HG03108 (cell line): ENCODE data around the gene SHROOM3.
"Not testable (repeated sequence)": the region's sequence is repeated elsewhere in the genome, so short reads cannot be mapped to it uniquely, and the experiment has no call there.

Experiments
- ATAC-seq: cut with Tn5 transposase; IDR thresholded peaks from one replicate; pipeline ENCODE4 v1.9.1; 2021; ENCODE audit warnings: moderate library complexity; ENCODE audit not compliant: unreplicated experiment

The SHROOM3 gene

DNA sequence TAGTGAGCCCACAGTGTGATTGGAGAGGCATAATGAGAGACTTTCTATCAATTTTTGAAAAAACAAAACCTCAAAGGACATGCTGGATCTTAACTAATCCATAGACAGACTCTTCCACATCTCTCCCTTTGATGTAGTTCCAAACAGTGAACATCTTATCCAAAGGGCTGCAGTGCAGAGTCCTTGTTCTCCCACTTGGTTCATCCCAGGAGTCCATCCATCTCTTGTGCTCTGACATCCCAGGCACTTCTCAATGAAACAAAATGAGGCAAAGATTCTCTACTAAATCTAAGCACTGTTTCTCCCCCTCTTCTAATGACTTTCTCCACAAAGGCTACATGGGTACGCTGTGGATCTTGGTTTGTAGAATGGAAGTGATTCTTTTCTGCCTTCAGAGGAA lies 8.3 kb downstream of the SHROOM3 start:
- ATAC-seq, result no peak

DNA sequence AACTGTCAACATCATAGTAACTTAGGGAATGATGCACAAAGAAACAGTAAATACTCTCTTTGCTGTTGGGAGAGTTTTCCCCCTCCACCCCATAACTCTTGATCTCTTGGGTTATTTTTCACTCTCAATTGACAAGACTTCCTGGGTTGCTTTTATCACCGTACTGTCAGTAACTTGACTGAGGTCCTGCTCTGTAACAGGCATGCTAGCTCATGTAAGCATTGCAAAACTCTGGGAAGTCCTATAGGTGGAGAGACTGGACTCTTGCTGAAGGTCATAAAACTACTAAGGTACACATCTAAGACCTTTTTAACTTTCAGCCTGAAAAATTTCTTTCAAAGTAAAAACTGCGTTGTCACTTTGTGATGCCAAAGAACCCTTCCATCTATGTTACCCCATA lies 10.9 kb downstream of the SHROOM3 start:
- ATAC-seq, result no peak

DNA sequence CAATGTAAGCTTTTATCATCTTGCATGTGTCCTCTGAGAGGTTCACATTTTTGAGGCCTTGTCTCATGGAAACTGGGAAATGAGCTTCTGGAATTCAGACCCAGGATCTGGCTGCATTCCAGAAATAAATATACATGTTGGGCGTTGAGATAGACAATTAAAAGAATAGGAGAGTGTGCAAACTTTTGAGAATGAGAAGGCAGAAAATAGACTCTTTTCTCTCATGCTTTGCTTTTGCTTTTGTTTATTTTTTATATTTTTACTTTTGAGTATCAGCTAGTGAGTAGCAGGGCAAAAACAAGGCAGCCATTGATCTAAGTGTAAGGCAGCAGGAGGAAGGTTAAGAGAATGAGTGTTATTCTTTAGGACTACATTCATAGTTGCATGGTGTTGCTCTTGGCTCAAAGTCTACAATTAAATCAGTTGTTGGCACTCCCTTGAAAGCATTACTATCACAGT lies 12.4 kb downstream of the SHROOM3 start:
- ATAC-seq, result no peak

DNA sequence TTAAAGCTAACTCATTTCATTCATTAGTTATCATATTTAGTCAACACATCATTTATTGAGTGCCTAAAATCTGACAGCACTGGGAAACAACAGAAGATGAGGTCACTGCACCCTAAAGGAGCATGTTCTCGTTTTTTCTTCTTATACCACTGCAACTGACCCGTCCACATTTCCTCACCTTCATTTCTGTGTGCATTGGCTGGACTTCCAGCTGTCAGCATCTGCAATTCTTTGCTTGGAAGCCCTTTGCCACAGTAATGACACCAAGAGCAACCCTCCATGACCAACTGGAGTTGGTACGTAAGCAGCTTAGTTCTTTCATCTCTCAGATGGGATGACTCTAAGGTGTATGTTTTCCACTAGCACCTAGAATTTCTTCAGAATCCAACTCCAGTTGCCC lies 13.2 kb downstream of the SHROOM3 start:
- no peak for ATAC-seq

DNA sequence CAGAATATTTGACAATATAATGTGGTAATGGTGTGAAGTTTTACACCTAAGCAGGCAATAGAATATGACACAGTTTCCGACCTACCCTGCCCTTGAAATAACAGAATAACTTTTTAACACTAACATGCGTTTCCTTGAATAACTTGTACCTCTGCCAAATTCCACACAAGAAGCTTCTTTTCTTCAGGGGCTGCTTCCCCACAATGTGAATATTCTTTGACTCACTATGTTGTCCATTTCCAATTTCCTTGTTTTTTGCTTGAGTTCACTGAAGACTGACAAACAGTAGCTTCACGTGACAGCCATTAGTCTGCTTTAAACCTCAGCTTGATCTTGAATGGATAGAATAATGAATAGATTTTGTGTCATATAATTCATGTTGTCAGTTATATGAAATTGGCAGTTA lies 14.3 kb downstream of the SHROOM3 start:
- no peak for ATAC-seq

DNA sequence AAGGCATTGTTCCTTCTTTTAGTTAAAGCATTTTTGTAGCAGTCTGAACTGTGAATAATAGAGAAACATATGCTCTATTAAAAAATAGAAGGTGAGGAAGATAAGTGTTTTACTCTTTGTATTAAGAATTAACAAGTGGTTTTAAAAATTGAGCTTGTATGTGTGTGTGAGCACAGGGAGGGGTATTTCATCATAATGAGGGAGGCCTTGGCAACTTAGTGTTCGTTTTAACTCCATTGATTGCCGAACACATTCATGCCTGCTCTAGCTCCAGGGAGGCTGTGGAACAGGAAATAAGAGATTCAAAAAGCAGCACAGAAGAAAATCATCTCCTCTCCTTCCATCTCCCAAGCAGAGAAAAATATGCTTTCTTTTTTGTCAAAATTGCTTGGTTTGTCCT lies 14.8 kb downstream of the SHROOM3 start:
- ATAC-seq, result no peak

DNA sequence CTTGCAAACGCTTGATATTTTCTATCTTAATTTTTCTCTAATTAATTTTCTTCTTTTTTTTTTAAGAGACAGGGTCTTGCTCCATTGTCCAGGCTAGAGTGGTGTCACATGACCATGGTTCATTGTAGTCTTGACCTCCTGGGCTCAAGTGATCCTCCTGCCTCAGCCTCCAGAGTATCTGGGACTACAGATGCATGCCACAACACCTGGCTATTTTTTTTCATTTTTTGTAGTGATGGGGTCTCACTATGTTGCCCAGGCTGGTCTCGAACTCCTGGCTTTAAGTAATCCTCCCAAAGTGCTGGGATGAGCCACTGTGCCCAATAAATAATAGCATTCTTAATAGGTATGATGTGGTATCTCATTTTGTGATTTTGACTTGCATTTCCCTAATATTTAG lies 18.2 kb downstream of the SHROOM3 start:
- no peak for ATAC-seq

DNA sequence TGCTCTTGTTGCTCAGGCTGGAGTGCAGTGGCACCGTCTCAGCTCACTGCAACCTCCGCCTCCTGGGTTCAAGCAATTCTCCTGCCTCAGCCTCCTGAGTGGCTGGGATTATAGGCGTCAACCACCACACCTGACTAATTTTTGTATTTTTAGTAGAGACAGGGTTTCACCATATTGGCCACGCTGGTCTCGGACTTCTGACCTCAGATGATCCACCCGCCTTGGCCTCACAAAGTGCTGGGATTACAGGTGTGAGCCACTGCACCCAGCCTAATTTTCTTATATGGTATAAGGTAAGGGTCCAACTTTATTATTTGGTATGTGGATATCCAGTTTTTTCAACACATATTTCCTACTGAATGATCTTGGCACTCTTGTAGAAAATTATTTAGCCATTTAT lies 19.0 kb downstream of the SHROOM3 start:
- ATAC-seq, result not testable (repeated sequence)

DNA sequence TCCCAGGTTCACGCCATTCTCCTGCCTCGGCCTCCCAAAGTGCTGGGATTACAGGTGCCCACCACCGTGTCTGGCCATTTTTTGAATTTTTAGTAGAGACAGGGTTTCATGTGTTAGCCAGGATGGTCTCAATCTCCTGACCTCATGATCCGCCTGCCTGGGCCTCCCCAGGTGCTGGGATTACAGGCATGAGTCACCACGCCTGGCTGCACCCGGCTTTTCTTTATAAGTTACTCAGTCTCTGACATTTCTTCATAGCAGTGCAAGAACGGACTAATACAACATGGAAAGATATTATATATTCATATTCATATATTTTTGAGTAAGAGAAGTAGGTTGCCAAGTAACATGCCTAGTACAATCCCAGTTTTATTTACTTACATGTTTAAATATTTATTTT lies 22.9 kb downstream of the SHROOM3 start:
- ATAC-seq, result no peak

DNA sequence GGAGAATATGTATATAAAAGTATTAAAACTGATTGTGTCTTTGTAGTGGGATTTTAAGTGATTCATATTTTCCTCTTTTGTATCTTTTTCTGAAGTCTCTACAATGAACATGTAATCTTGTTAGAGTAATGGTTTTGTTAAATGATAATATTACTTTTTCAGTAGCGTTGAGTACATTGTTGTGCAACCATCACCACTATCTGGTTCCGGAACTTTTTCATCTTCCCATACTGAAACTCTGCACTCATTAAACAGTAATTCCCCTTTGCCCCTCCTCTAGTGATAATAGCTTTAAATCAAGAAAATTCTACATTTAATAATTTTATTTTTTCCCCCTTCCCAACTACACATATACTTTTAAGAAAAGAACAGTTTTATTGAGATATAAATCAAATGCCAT lies 23.3 kb downstream of the SHROOM3 start:
- no peak for ATAC-seq

DNA sequence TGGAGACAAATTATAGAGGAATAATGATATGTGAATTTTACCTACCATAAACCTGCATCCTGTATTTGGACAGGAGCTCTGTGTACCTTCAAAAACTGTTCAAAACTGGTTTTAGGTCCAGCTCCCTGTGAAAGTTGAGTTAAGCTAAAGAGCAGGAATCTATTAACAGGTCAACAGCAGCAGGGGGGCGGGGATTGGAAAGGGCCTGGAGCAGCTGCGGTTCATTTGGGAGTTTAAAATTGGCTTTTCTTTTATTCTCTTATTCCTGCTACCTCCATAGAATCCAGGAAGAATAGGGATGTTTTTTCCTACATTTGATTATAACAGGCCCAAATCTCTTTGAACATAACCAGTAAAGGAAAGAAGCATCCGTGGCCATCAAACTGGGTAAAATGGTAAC lies 23.8 kb downstream of the SHROOM3 start:
- no peak for ATAC-seq

DNA sequence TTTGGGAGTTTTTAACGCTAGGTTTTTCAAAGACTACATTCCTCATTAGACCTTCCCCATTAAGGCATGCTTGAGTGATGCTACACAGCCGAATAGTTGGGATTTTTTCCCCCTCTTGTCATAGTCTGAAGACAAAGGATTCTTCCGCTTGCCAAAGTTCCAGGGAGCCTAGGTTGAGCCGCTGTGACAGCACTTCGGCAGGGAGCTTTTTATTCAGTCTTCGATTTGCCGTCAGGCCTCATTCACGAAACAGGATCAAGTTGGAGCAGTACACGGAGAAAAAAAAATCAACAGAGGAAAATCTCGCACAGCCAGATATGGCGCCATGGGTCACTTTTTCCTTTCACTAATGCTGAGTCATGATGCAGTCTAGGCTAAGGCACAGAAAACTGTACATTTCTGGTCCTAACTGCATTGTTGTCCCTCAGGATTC lies 24.3 kb downstream of the SHROOM3 start:
- ATAC-seq, result no peak

DNA sequence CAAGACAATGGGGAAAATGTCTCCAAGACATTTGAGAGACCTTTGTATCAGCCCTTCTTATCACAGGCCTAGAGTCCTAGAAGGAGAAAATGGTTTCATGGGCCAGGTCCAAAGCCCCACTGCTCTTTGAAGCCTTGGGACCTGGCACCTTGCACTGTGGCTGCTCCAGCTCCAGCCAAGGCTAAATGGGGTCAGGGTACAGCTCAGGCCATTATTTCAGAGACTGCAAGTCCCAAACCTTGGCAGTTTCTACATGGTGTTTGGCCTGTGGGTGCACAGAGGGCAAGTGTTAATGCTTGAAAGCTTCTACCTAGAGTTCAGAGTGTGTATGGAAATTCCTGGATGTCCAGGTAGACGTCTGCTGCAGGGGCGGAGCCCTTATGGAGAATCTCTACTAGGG lies 28.5 kb downstream of the SHROOM3 start:
- no peak for ATAC-seq

DNA sequence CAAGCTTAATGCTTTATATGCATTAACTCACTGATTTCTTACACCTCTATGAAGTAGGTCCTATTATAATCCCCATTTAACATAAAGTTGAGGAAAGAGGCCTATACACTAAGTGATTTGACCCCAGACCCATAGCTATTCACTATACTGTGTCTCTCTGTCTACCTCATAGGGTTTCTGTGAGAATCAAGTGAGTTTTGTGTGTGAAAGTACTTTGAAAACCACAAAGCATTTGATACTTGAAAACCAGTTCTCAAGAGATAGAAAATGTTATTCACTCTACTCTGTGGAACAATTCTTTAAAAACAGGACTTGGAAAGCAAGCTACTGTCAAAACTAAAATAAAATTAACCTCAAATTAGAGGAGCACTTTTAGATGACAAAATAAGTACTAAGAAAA lies 35.0 kb downstream of the SHROOM3 start:
- ATAC-seq, result no peak

DNA sequence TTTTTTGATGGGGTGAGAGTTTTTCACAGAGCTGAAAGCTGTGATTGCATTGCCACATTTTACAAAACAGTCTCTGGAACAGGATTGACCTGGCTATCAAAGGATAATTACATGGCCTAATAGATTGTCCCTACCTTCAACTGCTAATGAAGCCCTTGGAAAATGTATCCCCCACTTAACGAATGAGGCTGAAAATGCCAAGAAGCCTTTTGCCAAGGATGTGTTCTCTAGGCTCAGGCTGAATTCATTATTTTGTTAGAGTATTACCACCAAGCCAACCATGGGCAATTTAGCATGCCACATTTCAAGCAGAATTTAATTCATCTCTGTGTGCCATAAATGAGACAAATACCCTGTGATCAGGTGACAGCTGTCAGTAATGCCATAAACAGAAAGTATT lies 35.5 kb downstream of the SHROOM3 start:
- ATAC-seq, result no peak

DNA sequence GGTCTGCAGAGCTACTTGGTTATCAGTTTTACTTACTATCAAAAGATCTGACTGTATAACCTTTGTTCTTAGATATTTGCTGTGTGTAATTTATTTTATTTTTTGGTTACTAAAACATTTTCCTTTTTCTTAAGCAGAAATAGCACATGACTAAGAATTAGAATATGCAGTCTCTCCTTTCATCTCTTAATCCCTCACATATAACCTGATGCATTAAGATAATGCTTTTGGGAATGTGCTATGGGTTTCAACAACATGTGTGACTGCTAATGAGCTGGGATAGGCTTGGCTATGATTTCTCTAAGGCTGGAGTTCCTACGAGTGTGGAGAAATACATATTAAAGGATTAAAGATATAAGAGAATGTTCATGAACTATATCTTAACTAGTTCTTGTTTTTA lies 41.5 kb downstream of the SHROOM3 start:
- ATAC-seq, result no peak

DNA sequence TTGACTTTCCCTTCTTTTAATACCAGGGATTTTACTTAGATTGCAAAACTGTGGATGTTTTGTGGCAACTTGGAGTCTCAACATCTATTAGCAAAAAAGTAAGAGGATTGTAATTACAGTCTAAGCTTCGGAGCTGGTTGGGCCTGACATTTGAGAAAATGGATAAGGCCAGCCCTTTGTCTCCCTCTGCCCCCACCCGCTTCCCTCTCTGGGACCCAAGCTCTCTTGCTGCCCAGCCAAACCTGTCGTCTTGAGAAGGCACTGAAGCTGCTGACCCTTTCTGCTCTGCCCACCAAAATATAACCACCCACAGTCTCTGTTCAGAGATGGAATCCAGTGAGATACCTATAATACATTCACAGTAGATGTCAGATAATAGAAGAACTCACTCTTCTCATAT lies 49.6 kb downstream of the SHROOM3 start:
- no peak for ATAC-seq

DNA sequence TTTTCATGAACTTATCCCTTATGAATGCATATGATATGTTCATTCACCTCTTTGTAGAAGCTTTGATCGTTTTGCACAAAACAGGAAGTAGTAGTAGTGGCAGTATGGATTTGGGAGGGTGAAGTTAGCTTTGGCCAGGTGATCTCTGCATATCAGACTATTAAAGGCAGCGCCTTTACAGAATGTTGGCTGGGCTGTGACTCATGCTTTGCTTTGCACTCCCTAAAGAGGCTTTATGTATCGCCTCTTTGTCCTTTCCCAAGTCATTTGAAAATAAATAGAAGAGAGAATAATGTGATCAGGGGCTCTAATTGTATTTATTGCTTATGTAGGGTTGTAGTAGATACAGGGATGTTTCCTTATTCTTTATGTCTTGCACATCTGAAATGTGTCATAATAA lies 50.4 kb downstream of the SHROOM3 start:
- ATAC-seq, result no peak

DNA sequence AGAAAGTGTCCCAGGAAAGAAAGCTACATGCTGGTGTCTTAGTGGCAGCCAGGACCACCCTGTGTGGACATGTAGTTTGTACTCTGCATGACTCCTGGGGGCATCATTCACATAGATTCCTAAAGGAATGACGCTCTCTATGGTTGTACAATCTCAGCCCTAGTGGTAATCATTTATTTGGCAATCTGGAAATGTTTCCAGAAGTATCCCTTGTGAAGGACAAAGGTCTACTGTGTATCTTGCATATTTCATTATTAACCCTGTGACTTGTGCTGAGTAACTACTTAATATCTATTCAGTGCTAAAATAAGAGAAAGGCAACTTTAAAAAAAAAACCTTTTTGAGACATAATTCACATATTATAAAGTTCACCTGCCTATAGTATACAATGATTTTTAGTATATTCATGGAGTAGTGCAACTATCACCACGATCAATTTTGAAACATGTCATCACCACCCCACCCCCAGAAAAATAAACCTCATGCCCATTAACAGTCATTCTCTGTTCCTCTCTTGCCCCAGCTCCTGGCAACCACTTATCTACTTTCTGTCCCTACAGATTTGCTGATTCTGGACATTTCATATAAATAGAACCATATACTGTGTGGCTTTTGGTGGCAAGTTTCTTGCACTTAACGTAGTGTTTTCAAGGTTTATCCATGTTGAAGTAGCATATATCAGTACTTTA lies 51.7 kb downstream of the SHROOM3 start:
- no peak for ATAC-seq

DNA sequence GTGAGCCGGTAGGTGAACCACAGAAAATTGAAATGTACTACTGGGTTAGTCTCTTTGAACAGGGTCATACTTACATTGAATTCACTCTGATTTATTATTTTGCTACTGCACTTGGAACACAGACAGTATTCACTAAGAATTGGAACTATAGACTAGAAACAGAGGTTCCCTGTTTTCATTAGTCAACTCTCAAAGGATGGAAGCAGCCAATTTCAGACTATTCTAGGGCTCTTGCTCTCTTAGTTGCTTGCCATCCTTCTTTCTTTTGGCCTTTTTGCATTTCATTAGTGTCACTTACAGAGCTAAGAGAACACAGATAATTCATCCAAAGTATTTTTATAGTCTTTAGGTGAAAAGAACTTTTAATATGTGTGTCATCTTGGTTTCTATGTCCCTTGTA lies 52.6 kb downstream of the SHROOM3 start:
- no peak for ATAC-seq

DNA sequence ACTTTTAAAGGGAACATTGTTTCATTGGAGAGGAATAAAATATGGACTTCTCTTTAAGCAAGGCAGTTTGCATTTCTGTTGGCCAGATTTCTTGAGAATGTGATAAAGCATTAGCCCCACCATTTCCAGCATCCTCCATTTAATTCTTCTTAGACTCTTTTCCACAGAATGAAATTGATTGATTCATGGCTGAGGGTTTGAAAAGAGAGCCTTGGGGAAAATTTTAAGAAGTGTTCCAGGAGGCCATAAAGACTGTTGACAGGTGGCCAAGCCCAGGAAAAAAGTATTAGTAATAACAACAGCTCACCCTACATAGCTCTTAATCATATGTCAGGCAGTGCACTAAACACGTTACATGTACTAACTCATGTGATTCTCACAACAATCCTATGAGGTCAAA lies 53.4 kb downstream of the SHROOM3 start:
- ATAC-seq, result no peak

DNA sequence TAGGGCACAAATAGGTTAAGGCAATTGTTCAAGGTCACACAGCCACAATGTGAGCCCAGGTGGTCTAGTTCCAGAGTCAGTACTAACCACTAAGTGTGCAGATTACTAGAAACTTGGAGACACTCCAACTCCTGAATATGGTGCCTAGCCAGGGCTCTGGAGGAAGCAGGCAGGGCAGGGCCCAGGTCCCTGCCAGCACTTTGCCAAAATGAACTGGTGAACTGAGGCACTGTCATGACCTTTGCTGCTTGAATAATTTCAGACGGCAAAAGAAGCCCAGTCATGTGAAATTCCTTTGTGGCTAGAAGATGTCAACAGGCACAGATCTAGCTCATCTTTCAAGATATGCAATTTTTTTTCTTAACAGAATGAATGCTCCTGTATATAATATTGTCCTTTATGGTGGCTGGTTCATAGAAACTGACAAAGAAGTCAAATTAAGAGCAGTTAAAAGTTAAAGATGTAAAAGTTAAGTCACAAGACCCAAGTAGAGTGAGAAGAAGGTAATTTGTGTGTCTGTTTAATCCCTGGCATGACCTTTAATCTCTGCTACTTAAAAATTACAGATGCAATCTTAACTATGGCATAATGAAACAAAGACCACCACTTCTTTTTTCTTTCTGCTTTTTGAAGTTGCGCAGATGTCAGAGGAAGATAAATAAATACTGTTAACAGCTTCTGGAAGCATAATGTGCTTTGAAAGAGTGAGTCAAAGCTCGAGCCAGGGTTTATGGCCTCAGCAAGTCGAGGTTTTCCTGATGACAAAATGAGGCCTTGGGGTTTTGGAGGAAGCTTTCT lies 54.1 kb downstream of the SHROOM3 start:
- ATAC-seq, result no peak
